Liver (tissue), 3 donors: ENCODE measurements around the gene ITIH1.

Source experiments
- ATF3 ChIP-seq: IDR thresholded peaks from 2 replicates; pipeline ENCODE4 v1.6.1; 2016; ENCODE audit warnings: antibody characterized with exemption
- CTCF ChIP-seq: fragments of 150-350 bp; IDR thresholded peaks from 2 replicates; pipeline ENCODE4 v1.5.1; 2017; ENCODE audit warnings: improper control_type of control experiment, low read depth, low read length; ENCODE audit not compliant: missing input control
- GABPA ChIP-seq, 2 donors: IDR thresholded peaks in 1 of 2; conservative IDR thresholded peaks in 1 of 2; 2 replicates each; pipeline ENCODE4 v1.6.1; 2016; ENCODE audit warnings: antibody characterized with exemption in 2 of 2, mild to moderate bottlenecking in 1 of 2, moderate library complexity in 1 of 2
- HNF4G ChIP-seq: IDR thresholded peaks from 2 replicates; pipeline ENCODE4 v1.6.1; 2016; ENCODE audit warnings: antibody characterized with exemption
- JUND ChIP-seq, 2 donors: IDR thresholded peaks; 2 replicates each; pipeline ENCODE4 v1.6.1; 2016; ENCODE audit warnings: antibody characterized with exemption in 2 of 2
- MAX ChIP-seq: IDR thresholded peaks from 2 replicates; pipeline ENCODE4 v1.6.1; 2016; ENCODE audit warnings: antibody characterized with exemption
- NR2F2 ChIP-seq: IDR thresholded peaks from 2 replicates; pipeline ENCODE4 v1.6.1; 2016; ENCODE audit warnings: antibody characterized with exemption
- REST ChIP-seq: IDR thresholded peaks from 2 replicates; pipeline ENCODE4 v1.6.1; 2016; ENCODE audit warnings: antibody characterized with exemption, mild to moderate bottlenecking
- RXRA ChIP-seq, 2 donors: IDR thresholded peaks; 2 replicates each; pipeline ENCODE4 v1.6.1; 2017 to 2018; ENCODE audit warnings: antibody characterized with exemption in 2 of 2, mild to moderate bottlenecking in 1 of 2
- SP1 ChIP-seq: IDR thresholded peaks from 2 replicates; pipeline ENCODE4 v1.6.1; 2018; ENCODE audit warnings: antibody characterized with exemption, mild to moderate bottlenecking
- TAF1 ChIP-seq: conservative IDR thresholded peaks from 2 replicates; pipeline ENCODE4 v1.6.1; 2016; ENCODE audit warnings: antibody characterized with exemption, mild to moderate bottlenecking
- YY1 ChIP-seq: IDR thresholded peaks from 2 replicates; pipeline ENCODE4 v1.6.1; 2016; ENCODE audit warnings: antibody characterized with exemption, mild to moderate bottlenecking
- ZBTB33 ChIP-seq: IDR thresholded peaks from 2 replicates; pipeline ENCODE4 v1.6.1; 2016; ENCODE audit warnings: antibody characterized with exemption
- donor health status: healthy.
- donor health status: healthy.

GRCh38 chr3:52817860-52818259 lies 40.5 kb downstream of the ITIH1 start:
- TF ChIP-seq CTCF (no peak), REST (no peak), JUND (IDR thresholded peaks at IDR 0.05) (no peak), ATF3 (no peak), RXRA (IDR thresholded peaks at IDR 0.05) (no peak), TAF1 (no peak), HNF4G (no peak), YY1 (no peak), ZBTB33 (no peak), SP1 (no peak), GABPA (IDR thresholded peaks at IDR 0.05 in 1 of 2, conservative IDR thresholded peaks at IDR 0.05 in 1 of 2) (no peak), NR2F2 (no peak), MAX (no peak)
